DND-41 (cell line): ENCODE data around the gene POLL.

Source experiments
- CTCF ChIP-seq: IDR thresholded peaks from 2 replicates; pipeline ENCODE4 v1.5.1; 2012; ENCODE audit warnings: borderline replicate concordance, low read length, moderate library complexity, mild to moderate bottlenecking; ENCODE audit not compliant: poor library complexity, severe bottlenecking; ENCODE audit errors: extremely low read depth
- EZH2 ChIP-seq: IDR thresholded peaks from 3 replicates; pipeline ENCODE4 v1.6.1; 2012; ENCODE audit warnings: borderline replicate concordance, low read depth, mild to moderate bottlenecking, moderate library complexity, low read length, inconsistent platforms; ENCODE audit not compliant: severe bottlenecking

GRCh38 chr10:101616415-101617101, 28.5 kb upstream of the POLL start:
- TF ChIP-seq CTCF (no peak), EZH2 (no peak)
